GM23338 (cell line): Measurements from ENCODE around the gene DMTF1. TPM values are rescaled to one million over a fixed set of nuclear protein-coding genes. Genes with fewer than 3 reads are reported as not detected.

Source experiments
- ATAC-seq: fragments of 200-7000 bp; cut with Tn5 transposase; 3 replicates; pipeline ENCODE4 v1.9.1; 2020
- DNase-seq: peaks from one replicate; pipeline ENCODE4 v3.0.0-alpha.2; 2015; ENCODE audit warnings: low spot score
- H2AFZ ChIP-seq: fragments of 200-600 bp; sonication (generic); 2 replicates; pipeline ENCODE4 v1.8.0; 2016; ENCODE audit warnings: antibody characterized with exemption, mild to moderate bottlenecking, moderate library complexity
- H3F3A ChIP-seq: fragments of 200-600 bp; sonication (generic); replicated peaks from 2 replicates; pipeline ENCODE4 v1.8.0; 2017; ENCODE audit warnings: antibody characterized with exemption, mixed run types, low read depth
- H3K27ac ChIP-seq: fragments of 200-600 bp; sonication (generic); 2 replicates; pipeline ENCODE4 v1.6.1; 2016; ENCODE audit warnings: low read depth
- H3K27me3 ChIP-seq: fragments of 200-600 bp; sonication (generic); 2 replicates; pipeline ENCODE4 v1.8.0; 2016; ENCODE audit warnings: mild to moderate bottlenecking, mixed run types, moderate library complexity; ENCODE audit not compliant: insufficient read depth
- H3K36me3 ChIP-seq: fragments of 200-600 bp; sonication (generic); 2 replicates; pipeline ENCODE4 v1.8.0; 2016; ENCODE audit warnings: mild to moderate bottlenecking; ENCODE audit not compliant: insufficient read depth
- H3K4me1 ChIP-seq: fragments of 200-600 bp; sonication (generic); 2 replicates; pipeline ENCODE4 v1.8.0; 2016; ENCODE audit warnings: mild to moderate bottlenecking, moderate library complexity; ENCODE audit not compliant: insufficient read depth
- H3K4me2 ChIP-seq: fragments of 200-600 bp; sonication (generic); 2 replicates; pipeline ENCODE4 v1.7.1; 2017; ENCODE audit warnings: mixed run types
- H3K4me3 ChIP-seq: fragments of 200-600 bp; sonication (generic); 2 replicates; pipeline ENCODE4 v1.6.1; 2016; ENCODE audit warnings: mixed run types
- H3K79me2 ChIP-seq: fragments of 200-600 bp; sonication (generic); replicated peaks from 2 replicates; pipeline ENCODE4 v1.8.0; 2017; ENCODE audit warnings: mild to moderate bottlenecking; ENCODE audit not compliant: insufficient read depth
- H3K9me2 ChIP-seq: fragments of 200-600 bp; sonication (generic); 2 replicates; pipeline ENCODE4 v1.8.0; 2017; ENCODE audit not compliant: insufficient read depth
- H4K20me1 ChIP-seq: fragments of 200-600 bp; sonication (generic); replicated peaks from 2 replicates; pipeline ENCODE4 v1.8.0; 2017; ENCODE audit warnings: mild to moderate bottlenecking; ENCODE audit not compliant: insufficient read depth
- H3K27ac Mint-ChIP-seq: 2 replicates; pipeline ENCODE4 v1.8.0; 2020; ENCODE audit warnings: inconsistent platforms, mild to moderate bottlenecking, moderate library complexity, mixed read lengths
- H3K27me3 Mint-ChIP-seq: 3 replicates; pipeline ENCODE4 v1.8.0; 2022; ENCODE audit warnings: low read depth, mild to moderate bottlenecking, moderate library complexity, mixed read lengths, inconsistent platforms; ENCODE audit not compliant: insufficient read depth, poor library complexity
- H3K36me3 Mint-ChIP-seq: 3 replicates; pipeline ENCODE4 v1.8.0; 2021; ENCODE audit warnings: low read depth, mild to moderate bottlenecking, inconsistent platforms, moderate library complexity, mixed read lengths
- H3K4me1 Mint-ChIP-seq: 3 replicates; pipeline ENCODE4 v1.8.0; 2020; ENCODE audit warnings: mild to moderate bottlenecking, inconsistent platforms, mixed read lengths
- H3K4me3 Mint-ChIP-seq: 3 replicates; pipeline ENCODE4 v1.8.0; 2021; ENCODE audit warnings: moderate library complexity, mild to moderate bottlenecking, inconsistent platforms, mixed read lengths
- H3K9me3 Mint-ChIP-seq: 3 replicates; pipeline ENCODE4 v1.8.0; 2020; ENCODE audit warnings: moderate library complexity, mild to moderate bottlenecking, inconsistent platforms, mixed read lengths
- CREB1 ChIP-seq: fragments of 250-450 bp; sonication (Bioruptor Pico); IDR thresholded peaks from 2 replicates; pipeline ENCODE4 v1.5.0; 2020; ENCODE audit warnings: low read depth, mild to moderate bottlenecking, moderate library complexity
- CTCF ChIP-seq, 2 experiments: fragments of 200-600 bp in 1 of 2; sonication (generic) in 1 of 2; conservative IDR thresholded peaks; 2 replicates each; pipeline versions ENCODE4 v1.5.1 to v1.6.1; 2016 to 2017; ENCODE audit warnings: antibody characterized with exemption in 2 of 2, low read depth in 2 of 2, mild to moderate bottlenecking in 2 of 2, moderate library complexity in 1 of 2
- ETS1 ChIP-seq: IDR thresholded peaks from 2 replicates; pipeline ENCODE4 v1.6.1; 2016; ENCODE audit warnings: antibody characterized with exemption
- EZH2 ChIP-seq: fragments of 200-600 bp; sonication (generic); IDR thresholded peaks from one replicate; pipeline ENCODE4 v1.8.0; 2017; ENCODE audit warnings: antibody characterized with exemption, mild to moderate bottlenecking, low read depth; ENCODE audit not compliant: unreplicated experiment
- EZH2phosphoT487 ChIP-seq: fragments of 200-600 bp; sonication (generic); IDR thresholded peaks from one replicate; pipeline ENCODE4 v1.8.1; 2018; ENCODE audit warnings: antibody characterized with exemption; ENCODE audit not compliant: unreplicated experiment
- JUNB ChIP-seq: IDR thresholded peaks from one replicate; pipeline ENCODE4 v1.6.1; 2016; ENCODE audit warnings: antibody characterized with exemption; ENCODE audit not compliant: unreplicated experiment
- POLR2AphosphoS5 ChIP-seq: IDR thresholded peaks from 2 replicates; pipeline ENCODE4 v1.6.1; 2016; ENCODE audit warnings: antibody characterized with exemption, low read depth
- REST ChIP-seq: IDR thresholded peaks from one replicate; pipeline ENCODE4 v1.6.1; 2018; ENCODE audit warnings: antibody characterized with exemption; ENCODE audit not compliant: unreplicated experiment
- STAT1 ChIP-seq: IDR thresholded peaks from one replicate; pipeline ENCODE4 v1.6.1; 2016; ENCODE audit warnings: antibody characterized with exemption; ENCODE audit not compliant: unreplicated experiment
- ZNF114 ChIP-seq: fragments of 250-450 bp; sonication (Bioruptor Pico); IDR thresholded peaks from 2 replicates; pipeline ENCODE4 v1.5.0; 2020; ENCODE audit warnings: mild to moderate bottlenecking, moderate library complexity
- ZNF331 ChIP-seq: fragments of 250-450 bp; sonication (Bioruptor Pico); IDR thresholded peaks from 2 replicates; pipeline ENCODE4 v1.5.0; 2020; ENCODE audit warnings: low read depth, mild to moderate bottlenecking, moderate library complexity
- ZNF462 ChIP-seq: fragments of 250-450 bp; sonication (Bioruptor Pico); IDR thresholded peaks from 2 replicates; pipeline ENCODE4 v1.5.0; 2020; ENCODE audit warnings: mild to moderate bottlenecking, moderate library complexity
- polyA plus RNA-seq: library from polyadenylated mRNA; unstranded; fragments of >200 nt; fragmentation: Nextera tagmentation; extraction: Ambion mirVana; gene quantifications from 2 replicates; pipeline ENCODE4 v1.2.1, GENCODE V29; 2016
- total RNA-seq: library from RNA; depleted of rRNA; stranded (reverse); fragments of >200 nt; shearing (Covaris generic); gene quantifications from 2 replicates; pipeline ENCODE4 v1.2.3, GENCODE V29; 2014

DMTF1 gene
- total and polyA plus RNA-seq, 2 experiments from 2014 or later, result 60.4 to 114 TPM

- Mint-ChIP-seq H3K9me3 (peaks cover 3% of the 10 kb centered on the region; the same call in 2 of the 3 replicates), H3K4me1 (peaks cover 17% of the 10 kb centered on the region), H3K27ac (no peak overlapping the region), H3K4me3 (peak overlapping the region; percentile 93), H3K36me3 (peaks cover 5% of the 10 kb centered on the region; the same call in 2 of the 3 replicates), H3K27me3 (peaks cover 17% of the 10 kb centered on the region)
- Histone ChIP-seq H3K4me3 (peak overlapping the region; percentile 99), H3K4me1 (peaks cover 14% of the 10 kb centered on the region), H3F3A (no peaks in the 10 kb centered on the region), H2AFZ (peak overlapping the region; percentile 100), H3K27ac (no peak overlapping the region), H4K20me1 (peaks cover 20% of the 10 kb centered on the region), H3K79me2 (peaks cover 30% of the 10 kb centered on the region), H3K27me3 (peaks cover 31% of the 10 kb centered on the region), H3K9me2 (no peaks in the 10 kb centered on the region), H3K4me2 (peak overlapping the region; percentile 96), H3K36me3 (no peaks in the 10 kb centered on the region)
- no peak for TF ChIP-seq ZNF114 (CRISPR knock-in tag)
- TF ChIP-seq EZH2phosphoT487, result no peak
- no peak for TF ChIP-seq JUNB
- TF ChIP-seq EZH2, result no peak
- no peak for TF ChIP-seq CREB1 (CRISPR knock-in tag)
- no peak for TF ChIP-seq POLR2AphosphoS5
- TF ChIP-seq STAT1, result no peak
- TF ChIP-seq ZNF462, result no peak
- TF ChIP-seq REST, result no peak
- no peak for TF ChIP-seq ZNF331
- no peak for TF ChIP-seq CTCF (conservative IDR thresholded peaks at IDR 0.05; ENCODE audit: low read depth in 2 of 2)
- no peak for TF ChIP-seq ETS1
- ATAC-seq, result no peak
- DNase-seq, result peak; percentile 30
Measured at GRCh38 chr7:87220734-87221215, 68.5 kb downstream of the DMTF1 start.
